ENCODE results near the gene RBMS3.

The RBMS3 gene

DNA sequence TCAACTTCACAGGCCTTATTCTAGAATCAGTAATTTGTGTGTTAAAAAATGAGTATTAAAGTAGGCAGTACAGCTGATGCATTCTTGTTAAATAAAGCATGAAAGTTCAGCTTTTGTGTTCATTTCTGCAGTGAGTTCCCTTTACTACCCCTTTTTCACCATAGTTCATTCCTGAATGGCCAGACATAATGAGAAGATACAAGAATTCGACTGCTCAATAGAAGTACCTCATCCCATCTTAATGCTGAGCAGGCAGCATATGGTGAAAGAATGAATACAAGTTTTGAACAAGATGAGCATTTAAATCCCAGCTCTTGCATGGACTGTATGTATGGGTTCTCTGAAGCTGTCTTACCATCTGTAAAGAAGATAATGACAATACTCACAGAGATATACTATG, 677.9 kb downstream of the RBMS3 start:
- DNase-seq (ENCODE audit: low read depth): no peak
- no peak overlapping the region for H3K4me3 ChIP-seq (ENCODE audit: low read depth, low read length)
- TF ChIP-seq, protein P1, sequence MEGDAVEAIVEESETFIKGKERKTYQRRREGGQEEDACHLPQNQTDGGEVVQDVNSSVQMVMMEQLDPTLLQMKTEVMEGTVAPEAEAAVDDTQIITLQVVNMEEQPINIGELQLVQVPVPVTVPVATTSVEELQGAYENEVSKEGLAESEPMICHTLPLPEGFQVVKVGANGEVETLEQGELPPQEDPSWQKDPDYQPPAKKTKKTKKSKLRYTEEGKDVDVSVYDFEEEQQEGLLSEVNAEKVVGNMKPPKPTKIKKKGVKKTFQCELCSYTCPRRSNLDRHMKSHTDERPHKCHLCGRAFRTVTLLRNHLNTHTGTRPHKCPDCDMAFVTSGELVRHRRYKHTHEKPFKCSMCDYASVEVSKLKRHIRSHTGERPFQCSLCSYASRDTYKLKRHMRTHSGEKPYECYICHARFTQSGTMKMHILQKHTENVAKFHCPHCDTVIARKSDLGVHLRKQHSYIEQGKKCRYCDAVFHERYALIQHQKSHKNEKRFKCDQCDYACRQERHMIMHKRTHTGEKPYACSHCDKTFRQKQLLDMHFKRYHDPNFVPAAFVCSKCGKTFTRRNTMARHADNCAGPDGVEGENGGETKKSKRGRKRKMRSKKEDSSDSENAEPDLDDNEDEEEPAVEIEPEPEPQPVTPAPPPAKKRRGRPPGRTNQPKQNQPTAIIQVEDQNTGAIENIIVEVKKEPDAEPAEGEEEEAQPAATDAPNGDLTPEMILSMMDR (IDR thresholded peaks at IDR 0.05; ENCODE audit: control insufficient read depth, extremely low read depth, insufficient read depth): no peak

DNA sequence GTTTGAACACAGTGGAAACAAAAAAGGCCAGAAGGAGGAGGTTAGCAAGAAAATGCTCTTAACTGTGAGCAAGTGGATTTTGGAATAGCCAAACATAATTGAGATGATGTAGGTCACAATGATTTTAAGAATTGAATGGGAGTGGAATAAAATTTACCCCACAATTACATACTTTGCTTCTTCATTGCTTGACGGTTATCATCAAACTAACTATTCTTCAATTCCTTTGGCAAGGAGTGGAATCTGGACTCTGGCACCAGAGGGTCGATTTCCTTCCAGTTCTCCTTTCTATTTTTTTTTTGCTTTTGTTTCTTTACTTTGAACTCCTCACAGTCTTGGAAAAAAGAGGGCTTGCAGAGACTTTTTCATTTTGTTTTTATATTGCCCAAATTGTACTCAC, 691.0 kb downstream of the RBMS3 start:
- H3K4me3 ChIP-seq (ENCODE audit: low read depth, low read length): no peak overlapping the region
- TF ChIP-seq, protein P1 (IDR thresholded peaks at IDR 0.05; ENCODE audit: control insufficient read depth, extremely low read depth, insufficient read depth): no peak

DNA sequence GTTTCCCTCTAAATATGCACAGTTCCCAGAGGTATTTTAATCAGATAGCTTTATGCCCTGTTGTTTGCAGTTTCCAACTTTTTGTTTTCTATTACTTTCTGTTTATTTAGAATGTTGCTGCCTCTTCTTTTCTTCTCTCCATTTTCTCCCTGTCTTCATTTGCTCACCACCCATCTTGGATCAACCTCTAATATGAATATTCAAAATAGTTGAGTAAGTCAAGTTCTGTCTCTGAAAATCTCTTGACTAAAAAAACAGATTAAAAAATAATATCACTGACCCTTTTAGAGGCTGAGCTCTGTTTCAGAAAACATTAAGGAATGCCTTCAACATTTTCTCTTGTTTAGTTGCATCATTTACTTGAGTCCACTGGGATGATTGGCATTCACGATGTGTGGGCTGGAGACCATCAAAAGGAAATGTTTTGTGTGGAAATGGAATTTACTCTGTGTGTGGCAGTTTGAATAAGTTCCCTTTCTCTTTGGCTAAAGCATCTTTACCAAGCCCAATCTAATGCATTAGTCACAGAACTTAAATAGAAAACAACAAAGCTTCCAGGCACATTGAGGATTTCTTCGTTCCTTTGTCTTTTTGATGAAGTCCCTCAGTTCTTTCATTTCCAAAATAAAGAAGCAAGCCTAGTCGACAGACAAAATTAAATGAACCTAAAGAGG, 691.6 kb downstream of the RBMS3 start:
- TF ChIP-seq, protein P1 (IDR thresholded peaks at IDR 0.05; ENCODE audit: control insufficient read depth, extremely low read depth, insufficient read depth): no peak
- H3K4me3 ChIP-seq (ENCODE audit: low read depth, low read length): no peak overlapping the region

More for the DNA sequence above, 691.0 kb downstream of the RBMS3 start:
- no peak for DNase-seq (ENCODE audit: low read depth)

DNA sequence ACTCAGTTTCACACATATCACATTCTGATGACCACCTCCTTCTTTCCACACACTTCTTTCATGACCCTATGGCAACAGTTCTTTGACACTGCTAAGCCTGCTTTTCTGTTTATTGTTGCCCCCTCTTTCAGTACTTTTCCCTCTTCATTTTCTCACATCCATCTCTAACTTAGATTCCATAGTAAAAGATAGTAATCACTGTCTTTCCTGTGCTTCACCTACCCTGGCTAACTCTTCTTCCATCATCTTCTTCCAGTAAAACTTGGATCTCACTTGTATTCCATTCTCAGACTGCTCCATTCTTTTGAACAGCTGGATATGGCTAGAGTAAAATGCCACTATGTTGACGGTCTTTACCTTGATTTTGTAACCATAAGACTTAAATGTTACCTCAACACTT, 692.9 kb downstream of the RBMS3 start:
- H3K4me3 ChIP-seq (ENCODE audit: low read depth, low read length): no peak overlapping the region
- TF ChIP-seq, protein P1 (IDR thresholded peaks at IDR 0.05; ENCODE audit: control insufficient read depth, extremely low read depth, insufficient read depth): no peak
- no peak for DNase-seq (ENCODE audit: low read depth)

More for the DNA sequence above, 691.6 kb downstream of the RBMS3 start:
- DNase-seq (ENCODE audit: low read depth): no peak

DNA sequence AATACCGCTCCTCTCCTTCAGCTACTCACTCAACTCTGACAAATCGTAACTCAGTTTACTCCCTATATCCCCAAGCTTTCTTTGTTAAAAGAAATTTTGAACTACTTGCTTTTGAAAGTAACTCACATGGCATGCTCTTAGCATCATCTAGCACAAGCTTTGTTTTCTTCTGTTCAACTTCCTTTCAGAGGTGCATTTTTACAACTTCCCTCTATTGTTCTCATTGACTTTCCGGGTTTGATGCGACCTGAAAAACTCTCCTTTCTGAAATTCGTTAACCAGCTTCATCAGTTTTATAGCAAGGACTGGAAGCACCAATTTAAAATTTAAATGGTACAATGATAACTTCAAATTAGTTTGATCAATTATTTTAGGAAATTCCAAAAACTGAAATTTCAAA, 696.0 kb downstream of the RBMS3 start:
- no peak for DNase-seq (ENCODE audit: low read depth)
- TF ChIP-seq, protein P1 (IDR thresholded peaks at IDR 0.05; ENCODE audit: control insufficient read depth, extremely low read depth, insufficient read depth): no peak
- H3K4me3 ChIP-seq (ENCODE audit: low read depth, low read length): no peak overlapping the region

DNA sequence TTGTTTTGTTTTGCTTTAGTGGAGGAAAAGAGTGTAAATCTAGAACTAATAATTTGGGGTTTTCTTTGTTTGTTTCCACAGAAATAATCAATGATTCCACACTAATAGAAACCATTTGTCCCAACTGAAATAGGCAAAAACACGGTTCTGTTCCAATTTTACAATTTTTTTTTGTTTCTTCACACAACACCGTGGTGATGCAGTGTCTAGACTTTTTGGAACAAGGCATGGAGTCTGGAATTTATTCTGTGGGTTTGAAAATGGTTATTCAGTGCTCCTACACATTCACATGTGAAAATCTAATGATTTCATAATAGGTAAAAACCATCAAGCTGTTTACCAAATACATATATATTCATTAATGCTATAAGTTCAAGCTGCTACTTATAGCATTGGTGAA, 696.5 kb downstream of the RBMS3 start:
- DNase-seq (ENCODE audit: low read depth): no peak
- TF ChIP-seq, protein P1 (IDR thresholded peaks at IDR 0.05; ENCODE audit: control insufficient read depth, extremely low read depth, insufficient read depth): no peak
- H3K4me3 ChIP-seq (ENCODE audit: low read depth, low read length): no peak overlapping the region

DNA sequence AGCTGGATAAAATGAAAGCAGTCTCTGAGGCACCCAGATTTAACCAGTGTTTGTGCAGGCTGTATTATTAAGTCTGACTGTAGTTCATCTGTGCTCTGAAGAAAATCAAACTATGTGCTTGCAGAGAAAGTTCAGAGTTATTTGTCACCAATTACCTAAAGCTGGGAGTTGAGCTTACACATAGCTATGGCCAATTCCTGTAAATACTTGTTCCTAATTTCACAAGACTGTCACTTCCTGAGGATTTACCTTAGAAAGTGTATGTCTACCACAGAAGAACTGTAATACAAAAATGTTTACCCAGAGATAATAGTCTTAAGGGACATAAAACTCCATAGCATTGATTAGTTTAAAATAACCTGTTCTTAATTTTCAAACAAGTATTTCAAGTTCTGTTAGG, 697.2 kb downstream of the RBMS3 start:
- DNase-seq (ENCODE audit: low read depth): no peak
- H3K4me3 ChIP-seq (ENCODE audit: low read depth, low read length): no peak overlapping the region
- TF ChIP-seq, protein P1 (IDR thresholded peaks at IDR 0.05; ENCODE audit: control insufficient read depth, extremely low read depth, insufficient read depth): no peak

Data from LNCaP clone FGC (cell line).